Stimulated activated effector memory CD8-positive, alpha-beta T cell treated with anti-CD3 and anti-CD28 coated beads, Interleukin-12 subunit alpha, Interleukin-12 subunit beta, amount 100 ng/mL, for 72 hours (primary cell): Measurements from ENCODE around the gene TWNK.
A peak's percentile ranks its signal among the peaks of the same experiment; 100 is the strongest.
"Not testable (repeated sequence)": the region's sequence is repeated elsewhere in the genome, so short reads cannot be mapped to it uniquely, and the experiment has no call there.

Experiments
- ATAC-seq: fragments of 150-1000 bp; cut with Tn5 transposase; 2 replicates; pipeline ENCODE4 v1.10.0; 2021
- DNase-seq, 2 donors: peaks; one replicate each; pipeline ENCODE4 v3.0.0; 2021 to 2022; ENCODE audit warnings: low spot score in 2 of 2
- H3K27ac Mint-ChIP-seq: one replicate; pipeline ENCODE4 v1.8.0; 2022; ENCODE audit warnings: mild to moderate bottlenecking, mixed read lengths
- H3K36me3 Mint-ChIP-seq: one replicate; pipeline ENCODE4 v1.8.0; 2022; ENCODE audit warnings: mild to moderate bottlenecking, mixed read lengths
- H3K4me1 Mint-ChIP-seq: one replicate; pipeline ENCODE4 v1.8.0; 2022; ENCODE audit warnings: mixed read lengths
- H3K4me3 Mint-ChIP-seq: one replicate; pipeline ENCODE4 v1.8.0; 2022; ENCODE audit warnings: mild to moderate bottlenecking, mixed read lengths
- H3K9me3 Mint-ChIP-seq: one replicate; pipeline ENCODE4 v1.8.0; 2022; ENCODE audit warnings: mixed read lengths

Gene TWNK

DNA sequence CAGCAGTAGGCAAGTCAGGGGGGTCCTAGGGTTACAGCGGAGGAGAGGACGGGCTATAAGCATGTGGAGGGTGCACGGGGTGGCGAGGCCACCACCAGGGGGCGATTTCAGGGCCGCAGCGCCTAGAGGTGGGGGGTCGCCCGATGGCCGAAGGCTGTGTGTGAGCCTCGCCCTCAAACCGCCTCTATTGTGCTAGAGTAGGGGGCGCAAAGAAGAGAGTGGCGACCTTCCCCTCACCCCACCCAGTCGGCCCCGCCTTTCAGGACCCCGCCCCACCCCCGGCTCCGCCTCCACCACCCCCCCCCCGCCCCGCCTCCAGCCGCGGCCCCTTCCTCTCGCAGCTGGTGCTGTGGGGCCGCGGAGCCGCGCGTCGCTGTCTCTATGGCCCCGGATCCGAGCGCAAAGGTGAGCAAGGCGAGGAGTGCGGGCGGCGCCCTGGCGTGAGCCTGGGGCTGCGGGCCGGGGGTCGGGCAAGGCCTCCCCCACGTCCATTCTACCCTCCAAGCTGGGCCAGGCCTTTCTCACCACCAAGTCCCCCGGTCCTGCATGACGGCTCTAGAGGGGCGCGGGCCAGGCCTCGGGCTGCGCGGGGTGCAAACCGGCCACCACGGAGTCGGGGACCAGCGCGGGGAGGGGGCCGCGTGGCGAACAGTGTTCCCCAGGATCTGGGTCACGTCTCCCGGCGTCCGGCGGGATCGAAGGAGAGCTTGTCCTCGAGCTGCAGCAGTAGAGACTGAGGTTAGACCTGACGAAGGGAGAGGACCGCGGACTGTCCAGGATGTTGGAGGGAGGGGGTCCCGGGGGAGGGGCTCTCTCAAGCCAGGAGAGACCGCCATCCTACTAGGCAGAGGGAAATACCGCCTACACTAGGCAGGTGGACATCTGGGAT is 17.9 kb upstream of the TWNK start, which contains the start of gene SEMA4G:
SEMA4G (plus strand) TSS at position 318 of the 889 bp plus-strand sequence. CDS start 3,409 bp downstream, outside the sequence.
- Mint-ChIP-seq H3K4me1 (peaks cover 27% of the 10 kb centered on the region), H3K36me3 (peaks cover 6% of the 10 kb centered on the region), H3K27ac (peak within 1 kb of the TSS; percentile 42), H3K4me3 (peak within 1 kb of the TSS; percentile 60), H3K9me3 (no peaks in the 10 kb centered on the region)
- ATAC-seq: peak; percentile 79
- peak; percentile 38 to 72 for DNase-seq

DNA sequence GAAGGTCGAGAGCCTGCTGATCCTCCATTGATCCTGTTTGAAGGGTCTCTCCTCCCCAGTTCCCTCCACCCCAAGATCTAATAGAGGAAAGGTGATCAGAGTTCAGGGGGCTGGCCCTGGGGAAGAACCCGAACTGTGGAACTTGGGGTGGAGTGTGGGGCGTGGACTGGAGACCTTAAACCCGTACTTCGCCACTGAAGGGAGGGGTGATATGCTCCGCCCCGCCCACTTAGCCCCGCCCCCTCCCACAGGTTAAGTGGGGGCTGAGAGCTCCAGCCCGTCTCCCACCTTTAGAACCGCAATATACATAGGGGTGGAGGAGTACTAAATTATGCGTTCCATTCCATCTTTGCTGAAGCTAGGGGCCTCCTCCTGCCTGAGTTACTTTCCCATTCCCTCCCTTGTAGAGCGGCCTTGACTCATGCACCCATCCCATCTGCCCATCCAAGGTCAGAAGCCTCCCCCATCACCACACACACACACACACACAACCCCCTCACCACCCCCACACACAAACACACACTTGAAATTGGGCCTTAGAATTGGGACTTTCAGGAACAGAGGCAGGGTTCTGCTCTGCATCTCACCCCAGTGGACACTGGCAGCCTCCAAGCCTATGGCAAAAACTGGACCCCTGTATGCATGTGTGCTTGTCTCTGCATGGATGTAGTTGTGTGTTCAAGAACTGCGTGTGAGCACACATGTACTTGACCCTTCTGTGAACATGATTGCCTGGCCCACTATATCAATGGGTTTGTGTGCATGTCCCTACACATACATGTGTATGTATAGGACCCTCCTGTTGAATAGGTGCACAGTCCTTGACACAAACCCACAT is 17.0 kb upstream of the TWNK start:
- ATAC-seq: no peak
- H3K36me3 Mint-ChIP-seq: peaks cover 6% of the 10 kb centered on the region
- no peak overlapping the region for H3K27ac Mint-ChIP-seq
- H3K4me1 Mint-ChIP-seq: peaks cover 27% of the 10 kb centered on the region
- no peaks in the 10 kb centered on the region for H3K9me3 Mint-ChIP-seq
- H3K4me3 Mint-ChIP-seq: peak overlapping the region; percentile 60
- no peak for DNase-seq

DNA sequence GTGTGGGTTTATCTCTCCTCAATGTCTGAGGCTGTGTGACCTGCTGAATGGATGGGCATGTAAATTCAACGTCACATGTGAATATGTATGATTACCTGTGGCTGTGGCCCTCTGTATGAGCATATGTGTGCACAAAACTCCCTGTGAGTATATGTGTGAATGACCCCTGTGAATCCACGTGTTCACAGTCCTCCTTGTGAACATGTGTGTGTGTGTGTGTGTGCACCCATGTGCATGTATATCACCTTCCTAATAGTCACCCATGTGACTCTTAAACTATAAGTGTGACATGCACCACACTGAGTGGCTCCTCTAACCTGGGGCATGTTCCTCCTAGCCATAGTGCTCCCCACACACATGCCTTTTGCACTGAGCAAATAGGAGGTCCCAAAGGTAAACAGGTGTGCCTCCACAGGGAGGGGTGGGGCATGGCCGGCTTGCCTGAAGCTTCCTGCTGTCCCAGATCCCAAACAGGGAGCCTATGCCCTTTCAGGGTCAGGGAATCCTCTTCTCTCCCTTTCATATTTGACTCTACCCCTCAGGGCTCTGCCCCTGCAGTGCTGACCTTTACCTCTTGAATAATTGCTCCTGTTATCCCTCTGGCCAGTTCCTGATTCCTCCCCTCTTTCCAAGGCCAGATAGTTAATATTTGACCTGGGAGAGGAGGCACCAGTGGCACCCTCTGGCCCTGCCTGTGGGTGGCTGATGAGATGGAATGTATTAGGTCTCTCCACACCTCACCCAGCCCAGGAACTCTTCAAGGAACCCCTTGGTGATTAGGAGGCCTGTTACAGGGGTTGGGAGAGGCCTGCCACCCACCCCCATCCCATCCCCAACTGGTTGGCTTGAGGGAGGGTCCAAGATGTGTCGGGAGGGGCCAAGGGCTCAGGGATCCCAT is 16.2 kb upstream of the TWNK start:
- H3K4me3 Mint-ChIP-seq: peak overlapping the region; percentile 60
- H3K9me3 Mint-ChIP-seq: no peaks in the 10 kb centered on the region
- H3K27ac Mint-ChIP-seq: no peak overlapping the region

DNA sequence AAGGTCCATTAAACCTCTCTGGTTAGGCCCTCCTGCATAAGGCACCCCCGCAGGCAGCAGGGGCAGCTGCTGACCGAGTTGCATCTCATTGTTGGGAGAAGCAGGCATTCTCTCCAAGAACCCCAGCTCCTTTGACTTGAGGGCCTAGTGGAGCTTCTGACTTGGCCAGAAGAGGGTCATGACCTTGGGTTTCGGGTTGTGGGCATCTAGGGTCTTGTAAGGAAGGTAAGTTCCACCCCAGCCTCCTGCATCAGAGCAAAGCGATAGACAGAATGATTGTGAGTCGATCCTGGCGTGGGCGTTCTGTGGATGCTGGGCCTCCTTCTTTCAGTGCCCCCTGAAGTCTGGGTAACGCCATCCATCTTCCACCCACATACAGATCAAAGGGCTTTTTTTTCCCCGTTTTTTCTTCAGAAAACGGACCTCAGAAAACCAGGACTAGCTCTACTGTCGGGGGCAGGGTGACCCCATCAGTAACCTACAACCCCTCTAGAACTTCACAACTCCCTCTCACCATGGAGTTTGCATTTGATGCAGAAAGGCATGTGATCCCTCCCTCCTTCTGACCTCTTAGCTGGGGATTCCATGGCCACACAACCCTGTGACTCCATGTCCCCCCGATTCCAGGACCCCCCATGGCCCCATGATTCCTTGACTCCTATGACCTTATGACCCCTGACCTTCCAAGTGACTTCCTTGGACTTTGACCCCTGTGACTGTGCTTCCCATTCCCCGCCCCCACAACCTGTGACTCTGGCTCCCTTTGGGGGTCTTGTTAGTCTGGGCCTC is 15.0 kb upstream of the TWNK start:
- H3K9me3 Mint-ChIP-seq: no peaks in the 10 kb centered on the region
- H3K27ac Mint-ChIP-seq: no peak overlapping the region
- ATAC-seq (no peak), DNase-seq (no peak)
- H3K4me3 Mint-ChIP-seq: no peak overlapping the region
- H3K36me3 Mint-ChIP-seq: no peaks in the 10 kb centered on the region
- peaks cover 27% of the 10 kb centered on the region for H3K4me1 Mint-ChIP-seq

More for the DNA sequence above, 16.2 kb upstream of the TWNK start:
- H3K36me3 Mint-ChIP-seq: no peaks in the 10 kb centered on the region
- ATAC-seq: peak; percentile 11
- H3K4me1 Mint-ChIP-seq: peaks cover 27% of the 10 kb centered on the region
- no peak for DNase-seq

DNA sequence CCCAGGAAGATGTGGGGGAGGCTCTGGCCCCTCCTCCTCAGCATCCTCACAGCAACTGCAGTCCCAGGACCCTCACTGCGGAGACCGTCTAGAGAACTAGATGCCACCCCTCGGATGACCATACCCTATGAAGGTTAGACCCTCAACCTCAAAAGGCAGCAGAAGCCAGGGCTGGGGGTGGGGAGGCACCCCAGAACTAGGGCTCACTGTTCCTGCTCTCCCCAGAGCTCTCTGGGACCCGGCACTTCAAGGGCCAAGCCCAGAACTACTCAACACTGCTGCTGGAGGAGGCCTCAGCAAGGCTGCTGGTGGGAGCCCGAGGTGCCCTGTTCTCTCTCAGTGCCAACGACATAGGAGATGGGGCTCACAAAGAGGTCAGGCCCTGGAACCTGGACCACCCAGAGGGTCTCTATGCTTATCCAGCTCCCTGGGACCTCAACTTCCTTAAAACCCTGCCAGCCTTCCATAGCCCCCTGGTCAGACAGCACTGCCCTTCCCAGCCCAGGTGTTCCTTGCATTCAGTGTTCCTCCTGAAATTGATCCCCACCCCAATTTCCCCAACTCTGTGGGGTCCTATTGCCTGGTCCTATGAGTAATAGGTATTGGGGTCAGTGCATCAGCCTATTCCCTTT is 14.3 kb upstream of the TWNK start:
- Mint-ChIP-seq H3K9me3 (no peaks in the 10 kb centered on the region), H3K4me3 (no peak overlapping the region), H3K27ac (no peak overlapping the region), H3K36me3 (no peaks in the 10 kb centered on the region), H3K4me1 (peaks cover 27% of the 10 kb centered on the region)
- ATAC-seq (no peak), DNase-seq (no peak)

DNA sequence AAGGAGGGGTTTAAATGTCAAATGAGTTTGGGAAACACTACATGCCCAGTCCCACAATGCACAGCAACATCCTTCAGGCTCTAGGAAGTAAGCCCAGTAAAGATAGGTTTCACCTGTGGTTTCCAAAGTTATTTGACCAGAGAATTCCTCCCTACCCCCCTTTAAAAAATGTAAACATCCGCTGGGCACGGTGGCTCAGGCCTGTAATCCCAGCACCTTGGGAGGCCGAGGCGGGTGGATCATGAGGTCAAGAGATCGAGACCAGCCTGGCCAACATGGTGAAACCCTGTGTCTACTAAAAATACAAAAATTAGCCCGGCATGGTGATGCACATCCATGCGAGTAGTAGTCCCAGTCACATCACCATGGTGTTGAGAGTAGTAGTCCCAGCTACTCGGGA is 11.9 kb upstream of the TWNK start:
- not testable (repeated sequence) for H3K4me1 Mint-ChIP-seq, H3K36me3 Mint-ChIP-seq, H3K4me3 Mint-ChIP-seq, H3K9me3 Mint-ChIP-seq, DNase-seq, H3K27ac Mint-ChIP-seq, ATAC-seq

DNA sequence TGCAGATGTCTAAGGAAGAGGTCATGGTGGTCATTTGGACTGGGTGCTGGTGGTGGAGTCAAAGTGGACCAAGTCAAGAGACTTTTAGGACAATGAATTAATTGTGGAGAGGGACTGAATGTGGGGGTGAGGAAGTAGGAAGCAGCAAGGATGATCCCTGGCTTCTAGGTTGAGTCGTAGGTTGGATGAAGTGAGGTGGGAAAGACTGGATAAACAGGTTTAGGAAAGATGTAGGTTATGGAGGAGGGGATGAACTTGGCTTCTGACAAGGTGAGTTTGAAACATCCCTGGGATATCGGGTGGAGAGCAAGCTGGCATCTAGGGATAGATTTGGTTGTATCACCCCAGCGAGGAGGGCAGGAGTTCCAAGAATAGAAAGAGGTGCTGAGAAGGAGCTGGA is 10.4 kb upstream of the TWNK start:
- Mint-ChIP-seq H3K9me3 (no peaks in the 10 kb centered on the region), H3K4me1 (peaks cover 6% of the 10 kb centered on the region), H3K27ac (peak overlapping the region; percentile 8), H3K36me3 (peaks cover 7% of the 10 kb centered on the region), H3K4me3 (no peak overlapping the region)
- no peak for ATAC-seq
- no peak for DNase-seq

DNA sequence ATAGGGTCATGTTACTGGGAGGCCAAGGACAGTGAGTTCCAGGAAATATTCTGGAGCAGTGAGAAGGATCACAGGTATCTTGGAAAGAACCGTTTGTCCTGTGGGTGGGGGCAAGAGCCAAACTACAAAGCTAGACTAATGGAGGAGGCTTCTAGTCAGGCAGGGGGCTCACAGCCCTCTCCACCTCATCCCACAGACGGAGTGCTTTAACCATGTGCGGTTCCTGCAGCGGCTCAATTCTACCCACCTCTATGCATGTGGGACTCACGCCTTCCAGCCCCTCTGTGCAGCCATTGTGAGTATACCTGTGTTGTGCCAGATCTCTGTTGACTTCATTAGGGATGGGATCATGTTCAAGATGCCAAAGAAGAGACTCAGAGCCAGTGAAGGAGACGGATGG is 9.9 kb upstream of the TWNK start:
- Mint-ChIP-seq H3K36me3 (peaks cover 12% of the 10 kb centered on the region), H3K4me3 (no peak overlapping the region), H3K4me1 (peaks cover 5% of the 10 kb centered on the region), H3K27ac (peak overlapping the region; percentile 8), H3K9me3 (no peaks in the 10 kb centered on the region)
- DNase-seq (no peak), ATAC-seq (no peak)

DNA sequence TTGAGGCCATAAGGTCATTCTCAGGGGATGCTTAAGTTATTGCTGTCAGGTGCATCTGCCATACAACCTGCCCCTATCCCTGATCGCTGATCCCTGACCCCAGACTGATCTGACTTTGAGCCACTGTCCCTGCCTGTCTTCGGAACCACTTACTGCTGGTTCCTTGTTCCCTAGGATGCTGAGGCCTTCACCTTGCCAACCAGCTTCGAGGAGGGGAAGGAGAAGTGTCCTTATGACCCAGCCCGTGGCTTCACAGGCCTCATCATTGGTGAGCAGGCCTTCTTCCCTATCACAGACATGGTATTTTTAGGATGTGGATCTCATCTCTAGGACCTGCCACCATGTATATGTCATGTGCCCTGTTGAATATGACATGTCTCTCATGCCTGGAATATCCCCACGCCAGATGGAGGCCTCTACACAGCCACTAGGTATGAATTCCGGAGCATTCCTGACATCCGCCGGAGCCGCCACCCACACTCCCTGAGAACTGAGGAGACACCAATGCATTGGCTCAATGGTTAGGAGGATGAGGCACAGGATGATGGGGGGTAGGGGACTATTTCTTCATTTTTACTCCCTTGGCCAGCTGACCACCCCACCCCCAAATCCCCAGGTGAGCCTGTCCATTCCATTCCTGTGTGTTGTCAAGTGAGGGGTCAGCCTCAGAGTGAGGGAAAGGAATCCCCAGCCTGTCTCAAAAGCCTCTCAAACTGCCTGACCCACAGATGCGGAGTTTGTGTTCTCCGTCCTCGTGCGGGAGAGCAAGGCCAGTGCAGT is 9.0 kb upstream of the TWNK start:
- no peaks in the 10 kb centered on the region for H3K4me1 Mint-ChIP-seq
- H3K9me3 Mint-ChIP-seq: no peaks in the 10 kb centered on the region
- no peak overlapping the region for H3K4me3 Mint-ChIP-seq
- peaks cover 14% of the 10 kb centered on the region for H3K36me3 Mint-ChIP-seq
- ATAC-seq (no peak), DNase-seq (no peak)
- no peak overlapping the region for H3K27ac Mint-ChIP-seq

DNA sequence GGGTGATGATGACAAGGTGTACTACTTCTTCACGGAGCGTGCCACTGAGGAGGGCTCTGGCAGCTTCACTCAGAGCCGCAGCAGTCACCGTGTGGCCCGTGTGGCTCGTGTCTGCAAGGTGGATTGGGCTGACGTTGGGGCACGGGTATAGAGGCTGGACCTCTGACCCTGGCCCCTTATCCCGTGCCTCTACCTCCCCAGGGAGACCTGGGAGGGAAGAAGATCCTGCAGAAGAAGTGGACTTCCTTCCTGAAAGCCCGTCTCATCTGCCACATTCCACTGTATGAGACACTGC is 8.5 kb upstream of the TWNK start:
- DNase-seq: no peak
- Mint-ChIP-seq H3K27ac (no peak overlapping the region), H3K36me3 (peaks cover 14% of the 10 kb centered on the region)

DNA sequence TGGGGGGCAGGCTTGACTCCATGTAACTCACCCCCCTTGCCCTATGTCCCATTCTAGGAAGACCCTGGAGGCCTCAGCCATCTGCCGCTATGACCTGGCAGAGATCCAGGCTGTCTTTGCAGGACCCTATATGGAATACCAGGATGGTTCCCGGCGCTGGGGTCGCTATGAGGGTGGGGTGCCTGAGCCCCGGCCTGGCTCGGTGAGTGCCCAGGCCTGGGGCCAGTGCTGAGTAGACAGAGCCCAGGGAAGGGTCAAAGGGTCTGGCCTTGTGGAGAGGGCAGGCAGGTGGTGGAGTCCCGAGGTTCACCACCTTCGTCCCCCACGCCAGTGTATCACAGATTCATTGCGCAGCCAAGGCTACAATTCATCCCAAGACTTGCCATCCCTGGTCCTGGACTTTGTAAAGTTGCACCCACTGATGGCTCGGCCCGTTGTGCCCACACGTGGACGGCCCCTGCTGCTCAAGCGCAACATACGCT is 7.5 kb upstream of the TWNK start:
- no peaks in the 10 kb centered on the region for H3K9me3 Mint-ChIP-seq
- peaks cover 23% of the 10 kb centered on the region for H3K36me3 Mint-ChIP-seq
- no peak for ATAC-seq
- DNase-seq: no peak
- no peak overlapping the region for H3K4me3 Mint-ChIP-seq
- peaks cover 10% of the 10 kb centered on the region for H3K4me1 Mint-ChIP-seq
- peak overlapping the region; percentile 33 for H3K27ac Mint-ChIP-seq

More for the DNA sequence above, 8.5 kb upstream of the TWNK start:
- Mint-ChIP-seq H3K4me3 (no peak overlapping the region), H3K9me3 (no peaks in the 10 kb centered on the region), H3K4me1 (no peaks in the 10 kb centered on the region)
- no peak for ATAC-seq

DNA sequence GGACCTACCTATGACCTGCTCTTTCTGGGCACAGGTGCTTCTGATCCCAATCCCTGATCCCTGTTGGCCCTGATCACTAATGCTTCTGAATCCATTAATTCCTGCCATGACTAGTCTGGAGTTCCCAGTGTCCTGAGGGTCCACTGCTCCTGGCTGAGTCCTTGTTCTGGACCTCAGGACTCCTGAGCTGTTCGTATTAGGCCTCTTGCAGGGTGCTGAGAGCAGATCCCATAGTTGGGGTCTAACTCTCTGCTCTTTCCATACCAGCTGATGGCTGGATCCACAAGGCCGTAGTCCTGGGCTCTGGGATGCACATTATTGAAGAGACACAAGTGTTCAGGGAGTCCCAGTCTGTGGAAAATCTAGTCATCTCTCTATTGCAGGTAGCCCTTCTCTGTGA is 7.0 kb upstream of the TWNK start:
- H3K36me3 Mint-ChIP-seq: peaks cover 25% of the 10 kb centered on the region
- no peak for ATAC-seq

DNA sequence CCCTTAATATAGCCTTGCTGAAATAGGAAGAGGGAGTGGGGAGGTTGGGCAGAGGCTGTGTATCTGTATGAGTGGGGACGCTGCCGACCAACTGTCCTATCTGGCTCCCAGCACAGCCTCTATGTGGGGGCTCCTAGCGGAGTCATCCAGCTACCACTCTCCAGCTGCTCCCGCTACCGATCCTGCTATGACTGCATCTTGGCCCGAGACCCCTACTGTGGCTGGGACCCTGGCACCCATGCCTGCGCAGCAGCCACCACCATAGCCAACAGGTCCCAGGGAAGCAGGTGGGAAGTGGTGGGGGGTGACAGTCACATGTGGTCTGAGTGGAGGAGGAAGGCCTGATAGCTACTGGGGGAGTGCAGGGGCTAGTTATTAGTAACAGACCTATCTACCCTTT is 6.6 kb upstream of the TWNK start:
- Mint-ChIP-seq H3K4me1 (peaks cover 15% of the 10 kb centered on the region), H3K27ac (peak overlapping the region; percentile 33), H3K9me3 (no peaks in the 10 kb centered on the region), H3K4me3 (no peak overlapping the region), H3K36me3 (peaks cover 29% of the 10 kb centered on the region)
- ATAC-seq (no peak), DNase-seq (no peak)

More for the DNA sequence above, 7.0 kb upstream of the TWNK start:
- Mint-ChIP-seq H3K27ac (peak overlapping the region; percentile 33), H3K9me3 (no peaks in the 10 kb centered on the region), H3K4me3 (no peak overlapping the region), H3K4me1 (peaks cover 11% of the 10 kb centered on the region)
- DNase-seq: no peak
